BJ (cell line): Measurements from ENCODE around the gene SPNS2. TPM values are rescaled to one million over a fixed set of nuclear protein-coding genes. Genes with fewer than 3 reads are reported as not detected.

Experiments
- CTCF ChIA-PET: fragments of 350-600 bp; formaldehyde crosslinking; extraction: SDS; loops from one replicate; lab custom pipeline; 2021; ENCODE audit warnings: antibody characterized with exemption, inconsistent platforms; lab: Yijun Ruan, JAX
- POLR2A ChIA-PET: fragments of 300-600 bp; sonication (Branson Sonifier 250); formaldehyde crosslinking; extraction: SDS; loops from one replicate; lab custom pipeline; 2021; ENCODE audit warnings: antibody characterized with exemption; lab: Charles Lee
- DNase-seq: peaks from one replicate; pipeline ENCODE4 v3.0.0-alpha.2; 2011; ENCODE audit warnings: low read depth
- H3K27me3 ChIP-seq: 2 replicates; pipeline ENCODE4 v1.6.0; 2011; ENCODE audit warnings: low read length; ENCODE audit not compliant: control insufficient read depth, insufficient read depth
- H3K36me3 ChIP-seq: 2 replicates; pipeline ENCODE4 v1.5.1; 2011; ENCODE audit warnings: low read length; ENCODE audit not compliant: control insufficient read depth, insufficient read depth
- H3K4me3 ChIP-seq: 2 replicates; pipeline ENCODE4 v1.5.1; 2011; ENCODE audit warnings: low read depth, mild to moderate bottlenecking, control low read depth, low read length
- CTCF ChIP-seq: IDR thresholded peaks from 2 replicates; pipeline ENCODE4 v1.5.1; 2011; ENCODE audit warnings: low read depth, mild to moderate bottlenecking, control low read depth, inconsistent platforms, low read length, moderate library complexity; ENCODE audit not compliant: insufficient read depth
- polyA plus RNA-seq: library from polyadenylated mRNA; depleted of rRNA; stranded (reverse); fragments of >200 nt; gene quantifications from 2 replicates; pipeline ENCODE4 v1.2.3, GENCODE V29; 2011

The SPNS2 gene
- polyA plus RNA-seq, 1 experiment, result not detected

- POLR2A ChIA-PET, result no interaction called here
- Histone ChIP-seq H3K36me3 (no peaks in the 10 kb centered on the region), H3K4me3 (no peak overlapping the region), H3K27me3 (peaks cover 9% of the 10 kb centered on the region; the same call in 1 of the 2 replicates)
- CTCF ChIA-PET, result interaction anchor here (1.0 to 1.3 kb wide), 2 partner anchors 16 to 61 kb away, joined by 4 read pairs; no protein-coding TSS in a partner anchor
- TF ChIP-seq CTCF, result no peak
- no peak for DNase-seq
Observed at GRCh38 chr17:4480929-4481898, 17.5 kb upstream of the SPNS2 start.

DNA sequence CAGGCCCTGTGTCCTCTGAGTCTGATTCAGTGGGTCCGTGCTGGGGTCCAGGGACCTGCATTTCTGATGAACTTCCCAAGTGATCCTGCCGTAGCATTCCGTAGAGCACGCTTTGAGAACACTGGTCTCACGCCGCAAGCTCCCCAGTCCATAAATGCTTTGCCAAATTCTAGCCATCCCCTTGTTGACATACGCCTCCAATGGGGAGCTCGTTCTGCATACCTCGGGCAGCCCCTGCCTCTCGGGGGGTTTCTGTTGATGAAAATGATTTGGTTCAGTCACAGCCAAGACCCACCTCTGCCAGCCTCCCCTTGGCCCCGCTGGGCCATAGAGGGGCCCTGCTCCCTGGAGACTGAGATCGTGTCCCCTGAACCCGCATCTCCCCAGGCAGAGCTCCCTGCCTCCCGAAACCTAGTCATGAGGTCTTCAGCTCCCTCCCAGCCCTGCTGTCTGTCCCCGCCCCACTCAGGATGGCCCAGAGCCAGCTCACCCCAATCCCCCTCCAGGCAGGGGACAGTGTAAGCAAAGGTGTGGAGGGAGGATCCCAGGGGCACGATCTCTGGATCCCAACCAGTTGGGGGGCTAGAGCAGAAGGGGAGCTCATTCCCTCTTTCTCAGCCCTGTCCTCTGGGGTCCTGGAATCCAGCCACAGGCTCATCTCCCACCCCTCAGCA, 16.2 kb upstream of the SPNS2 start:
- Histone ChIP-seq H3K27me3 (peaks cover 9% of the 10 kb centered on the region; the same call in 1 of the 2 replicates), H3K4me3 (no peak overlapping the region), H3K36me3 (no peaks in the 10 kb centered on the region)
- DNase-seq, result no peak
- ChIA-PET CTCF (no interaction called here), POLR2A (no interaction called here)
- TF ChIP-seq CTCF, result no peak

- POLR2A ChIA-PET, result no interaction called here
- CTCF ChIA-PET, result no interaction called here
- peaks cover 9% of the 10 kb centered on the region; the same call in 1 of the 2 replicates for H3K27me3 ChIP-seq
- no peak overlapping the region for H3K4me3 ChIP-seq
- H3K36me3 ChIP-seq, result no peaks in the 10 kb centered on the region
- TF ChIP-seq CTCF, result no peak
- no peak for DNase-seq
Observed at GRCh38 chr17:4483012-4483840, 15.5 kb upstream of the SPNS2 start.

DNA sequence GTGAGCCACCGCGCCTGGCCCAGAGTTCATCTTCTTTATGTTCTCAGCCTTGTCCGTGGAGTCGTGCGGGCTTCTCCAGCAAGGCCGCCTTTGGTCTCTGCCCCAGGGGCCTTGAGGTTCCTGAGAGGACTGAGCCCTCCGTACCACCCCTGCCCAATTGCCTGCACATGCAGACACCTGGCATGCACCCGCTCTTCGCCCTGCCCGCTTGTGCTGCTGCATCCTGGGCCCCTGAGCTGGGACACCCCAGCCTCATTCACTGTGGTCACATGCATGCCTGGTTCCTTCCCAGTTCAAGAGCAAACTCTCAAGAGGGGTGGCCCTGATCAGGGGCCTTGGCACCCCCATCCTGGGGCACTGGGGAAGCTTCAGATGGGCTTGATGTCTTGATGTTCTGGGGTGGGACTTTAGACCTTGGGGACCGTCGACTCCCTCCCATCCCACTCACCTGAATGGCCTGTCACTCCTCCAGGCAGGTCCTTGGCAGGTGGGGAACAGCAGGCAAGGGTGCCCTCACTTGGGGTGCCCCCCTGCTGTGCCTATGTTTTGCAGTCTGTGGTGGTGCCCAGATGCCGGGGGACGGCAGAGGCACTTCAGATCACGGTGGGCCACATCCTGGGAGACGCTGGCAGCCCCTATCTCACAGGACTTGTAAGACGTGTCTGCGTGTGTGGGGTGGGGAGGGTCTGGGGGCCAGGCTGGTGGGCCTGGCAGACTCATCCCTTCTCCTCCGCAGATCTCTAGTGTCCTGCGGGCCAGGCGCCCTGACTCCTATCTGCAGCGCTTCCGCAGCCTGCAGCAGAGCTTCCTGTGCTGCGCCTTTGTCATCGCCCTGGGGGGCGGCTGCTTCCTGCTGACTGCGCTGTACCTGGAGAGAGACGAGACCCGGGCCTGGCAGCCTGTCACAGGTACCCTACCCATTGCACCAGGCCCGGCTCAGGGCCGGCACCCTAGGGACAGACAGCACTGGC, 12.7 kb upstream of the SPNS2 start:
- ChIA-PET CTCF (no interaction called here), POLR2A (no interaction called here)
- DNase-seq, result no peak
- H3K36me3 ChIP-seq, result no peaks in the 10 kb centered on the region
- no peak overlapping the region for H3K4me3 ChIP-seq
- peaks cover 3% of the 10 kb centered on the region; the same call in 1 of the 2 replicates for H3K27me3 ChIP-seq
- TF ChIP-seq CTCF, result no peak
